Measurements from ENCODE around the gene LIMS2.

LIMS2 gene

DNA sequence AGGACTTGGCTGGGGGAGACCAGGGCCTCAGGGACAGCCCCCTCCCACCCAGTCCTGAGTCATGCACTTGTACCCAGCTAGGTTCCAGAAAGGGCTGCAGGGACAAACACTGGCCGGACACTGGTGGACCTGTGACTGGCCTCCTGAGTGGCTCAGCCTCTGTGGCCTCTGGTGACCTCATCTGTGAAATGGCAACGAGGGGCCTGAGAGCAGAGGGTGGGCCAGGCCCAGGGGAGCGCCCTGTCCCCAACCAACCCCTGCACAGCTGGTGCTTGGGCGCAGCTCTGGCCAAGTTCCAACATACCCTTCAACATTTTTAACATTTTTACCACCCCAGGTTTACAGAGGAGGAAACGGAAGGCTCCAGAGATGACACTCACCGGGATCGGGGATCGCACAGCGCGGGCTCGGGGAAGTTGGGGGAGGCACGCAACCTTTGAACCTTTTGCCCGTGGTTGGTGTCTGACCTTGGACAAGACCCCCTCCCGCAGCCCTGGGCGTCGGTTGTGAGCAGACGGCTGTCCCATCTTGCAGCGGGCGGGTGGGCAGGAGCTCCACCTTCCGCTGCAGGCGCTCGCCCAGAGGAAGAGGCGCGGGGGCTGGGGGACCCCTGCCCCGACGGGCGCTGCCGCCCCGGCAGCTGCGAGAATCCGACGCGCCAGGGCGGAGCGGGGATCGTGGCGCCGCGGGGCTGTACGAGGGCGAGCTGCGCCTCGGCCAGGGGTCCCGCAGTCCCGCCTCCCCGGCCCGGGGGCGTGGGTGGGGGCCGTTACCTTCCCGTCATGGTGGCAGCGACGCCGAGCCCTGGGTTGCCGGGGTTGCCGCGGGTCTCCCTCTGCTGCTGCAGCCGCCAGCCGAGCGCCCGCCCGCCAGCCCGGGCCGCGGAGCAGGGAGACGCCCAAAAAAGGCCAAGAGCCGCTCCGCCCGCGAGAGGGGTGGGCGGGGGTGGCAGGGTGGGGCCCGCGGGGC, 805 bp downstream of the LIMS2 start:
- H4K8ac ChIP-seq (ENCODE audit: low read depth, low read length) = no peak overlapping the region
- peaks cover 7% of the 10 kb centered on the region for H3K27me3 ChIP-seq (ENCODE audit: insufficient read depth, low read length, poor library complexity)
- H2AK5ac ChIP-seq (ENCODE audit: low read length) = no peak overlapping the region
- H2BK15ac ChIP-seq (replicated peaks; ENCODE audit: low read depth) = no peak overlapping the region
- no peaks in the 10 kb centered on the region for H3K79me2 ChIP-seq (ENCODE audit: control insufficient read depth, insufficient read depth, low read length)
- no peak overlapping the region for H2BK120ac ChIP-seq (ENCODE audit: low read depth, low read length)
- no peaks in the 10 kb centered on the region for H3K79me1 ChIP-seq (ENCODE audit: low read length)
- no CpG with 5 or more reads among the region's 72 CpGs for WGBS (ENCODE audit: extremely low coverage, insufficient coverage, low lambda C conversion rate)
- no peak overlapping the region for H4K5ac ChIP-seq (ENCODE audit: low read length)
- no peak overlapping the region for H3K23ac ChIP-seq (ENCODE audit: low read length)
- no peaks in the 10 kb centered on the region for H3K4me1 ChIP-seq (ENCODE audit: control insufficient read depth, low read depth, low read length)
- H3K36me3 ChIP-seq (ENCODE audit: control insufficient read depth, insufficient read depth, low read length) = no peaks in the 10 kb centered on the region
- no peak for DNase-seq
- no peak overlapping the region for H3K4ac ChIP-seq (ENCODE audit: low read depth, low read length)
- no peak overlapping the region for H3K27ac ChIP-seq (ENCODE audit: low read depth, low read length)
- H3K18ac ChIP-seq (ENCODE audit: low read length) = peak overlapping the region; percentile 18
- peak overlapping the region; percentile 59 for H3K9ac ChIP-seq (ENCODE audit: low read length)
- H3K56ac ChIP-seq (ENCODE audit: low read length) = peak overlapping the region; percentile 81
- peak overlapping the region; percentile 23 for H3K4me3 ChIP-seq (ENCODE audit: low read length)
- no peak overlapping the region for H2BK5ac ChIP-seq (ENCODE audit: low read length)
- H3K4me2 ChIP-seq (ENCODE audit: low read length) = peak overlapping the region; percentile 70

GRCh38 chr2:127673291-127674069, 1.9 kb downstream of the LIMS2 start:
- Histone ChIP-seq H2BK5ac (ENCODE audit: low read length) (no peak overlapping the region), H2BK15ac (replicated peaks; ENCODE audit: low read depth) (no peak overlapping the region), H3K36me3 (ENCODE audit: control insufficient read depth, insufficient read depth, low read length) (no peaks in the 10 kb centered on the region), H3K27me3 (ENCODE audit: insufficient read depth, low read length, poor library complexity) (peaks cover 7% of the 10 kb centered on the region), H3K79me2 (ENCODE audit: control insufficient read depth, insufficient read depth, low read length) (no peaks in the 10 kb centered on the region), H3K27ac (ENCODE audit: low read depth, low read length) (no peak overlapping the region), H4K8ac (ENCODE audit: low read depth, low read length) (no peak overlapping the region), H3K4me3 (ENCODE audit: low read length) (no peak overlapping the region), H3K9ac (ENCODE audit: low read length) (no peak overlapping the region), H2AK5ac (ENCODE audit: low read length) (no peak overlapping the region), H3K18ac (ENCODE audit: low read length) (no peak overlapping the region), H3K56ac (ENCODE audit: low read length) (no peak overlapping the region), H3K23ac (ENCODE audit: low read length) (no peak overlapping the region), H4K5ac (ENCODE audit: low read length) (no peak overlapping the region), H3K4me2 (ENCODE audit: low read length) (no peak overlapping the region), H3K79me1 (ENCODE audit: low read length) (no peaks in the 10 kb centered on the region), H3K4me1 (ENCODE audit: control insufficient read depth, low read depth, low read length) (no peaks in the 10 kb centered on the region), H3K4ac (ENCODE audit: low read depth, low read length) (no peak overlapping the region), H2BK120ac (ENCODE audit: low read depth, low read length) (no peak overlapping the region)
- DNase-seq = no peak
- WGBS (ENCODE audit: extremely low coverage, insufficient coverage, low lambda C conversion rate) = no CpG with 5 or more reads among the region's 17 CpGs

GRCh38 chr2:127672341-127673224, 2.7 kb downstream of the LIMS2 start:
- no peaks in the 10 kb centered on the region for H3K4me1 ChIP-seq (ENCODE audit: control insufficient read depth, low read depth, low read length)
- H3K4me3 ChIP-seq (ENCODE audit: low read length) = no peak overlapping the region
- H3K27me3 ChIP-seq (ENCODE audit: insufficient read depth, low read length, poor library complexity) = peaks cover 7% of the 10 kb centered on the region

DNA sequence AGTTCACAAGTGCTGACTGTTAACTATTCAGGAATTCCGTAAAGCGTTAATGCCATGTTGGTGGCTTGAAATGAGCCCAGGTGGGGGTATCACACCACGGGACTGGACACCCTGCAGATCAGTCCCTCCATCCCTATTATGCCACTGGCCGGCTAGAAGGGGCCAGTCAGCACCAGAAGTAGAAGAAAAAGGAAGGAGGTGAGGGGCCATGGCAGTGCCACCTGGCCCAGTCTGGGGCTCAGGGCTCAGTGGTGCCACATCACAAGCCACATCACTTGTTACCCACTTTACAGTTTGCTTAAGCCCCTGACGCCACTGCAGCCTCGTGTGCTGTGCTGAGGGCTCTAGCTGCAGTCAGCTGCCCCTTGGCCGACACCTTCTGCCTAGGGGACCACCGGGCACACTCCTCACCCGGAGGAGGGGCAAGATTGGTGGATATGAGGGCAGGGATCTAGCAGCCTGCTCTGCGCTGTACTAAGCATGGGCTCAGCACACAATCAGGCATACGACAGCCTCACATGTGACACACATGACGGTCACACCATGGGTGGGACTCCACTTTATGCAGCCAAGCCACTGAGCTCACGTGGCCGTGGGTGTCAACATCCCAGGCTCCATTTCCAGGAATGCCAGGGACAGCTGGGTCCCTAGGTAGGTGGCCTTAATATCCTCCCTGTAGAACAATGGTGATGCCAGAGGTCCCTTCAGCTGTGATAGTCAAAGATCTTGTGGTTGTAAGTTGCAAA, 3.6 kb downstream of the LIMS2 start:
- no peaks in the 10 kb centered on the region for H3K79me1 ChIP-seq (ENCODE audit: low read length)
- H4K8ac ChIP-seq (ENCODE audit: low read depth, low read length) = no peak overlapping the region
- no peak for DNase-seq
- no peak overlapping the region for H3K27ac ChIP-seq (ENCODE audit: low read depth, low read length)
- no peaks in the 10 kb centered on the region for H3K79me2 ChIP-seq (ENCODE audit: control insufficient read depth, insufficient read depth, low read length)
- no peak overlapping the region for H2AK5ac ChIP-seq (ENCODE audit: low read length)
- peak overlapping the region; percentile 66 for H3K23ac ChIP-seq (ENCODE audit: low read length)
- no peak overlapping the region for H3K9ac ChIP-seq (ENCODE audit: low read length)
- H4K5ac ChIP-seq (ENCODE audit: low read length) = no peak overlapping the region
- H3K4ac ChIP-seq (ENCODE audit: low read depth, low read length) = no peak overlapping the region
- H3K4me3 ChIP-seq (ENCODE audit: low read length) = no peak overlapping the region
- no peak overlapping the region for H2BK5ac ChIP-seq (ENCODE audit: low read length)
- H2BK120ac ChIP-seq (ENCODE audit: low read depth, low read length) = no peak overlapping the region
- no CpG with 5 or more reads among the region's 14 CpGs for WGBS (ENCODE audit: extremely low coverage, insufficient coverage, low lambda C conversion rate)
- H3K18ac ChIP-seq (ENCODE audit: low read length) = no peak overlapping the region
- H3K4me2 ChIP-seq (ENCODE audit: low read length) = no peak overlapping the region
- no peak overlapping the region for H2BK15ac ChIP-seq (replicated peaks; ENCODE audit: low read depth)
- no peaks in the 10 kb centered on the region for H3K4me1 ChIP-seq (ENCODE audit: control insufficient read depth, low read depth, low read length)
- no peaks in the 10 kb centered on the region for H3K36me3 ChIP-seq (ENCODE audit: control insufficient read depth, insufficient read depth, low read length)
- H3K27me3 ChIP-seq (ENCODE audit: insufficient read depth, low read length, poor library complexity) = peaks cover 7% of the 10 kb centered on the region
- no peak overlapping the region for H3K56ac ChIP-seq (ENCODE audit: low read length)

More at GRCh38 chr2:127672341-127673224, 2.7 kb downstream of the LIMS2 start:
- Histone ChIP-seq H3K18ac (ENCODE audit: low read length) (no peak overlapping the region), H4K5ac (ENCODE audit: low read length) (no peak overlapping the region), H2BK15ac (replicated peaks; ENCODE audit: low read depth) (no peak overlapping the region), H3K4me2 (ENCODE audit: low read length) (no peak overlapping the region), H3K4ac (ENCODE audit: low read depth, low read length) (no peak overlapping the region), H3K27ac (ENCODE audit: low read depth, low read length) (no peak overlapping the region), H2BK120ac (ENCODE audit: low read depth, low read length) (no peak overlapping the region), H3K56ac (ENCODE audit: low read length) (no peak overlapping the region), H2AK5ac (ENCODE audit: low read length) (no peak overlapping the region), H3K9ac (ENCODE audit: low read length) (no peak overlapping the region), H3K36me3 (ENCODE audit: control insufficient read depth, insufficient read depth, low read length) (no peaks in the 10 kb centered on the region), H2BK5ac (ENCODE audit: low read length) (no peak overlapping the region), H3K79me2 (ENCODE audit: control insufficient read depth, insufficient read depth, low read length) (no peaks in the 10 kb centered on the region), H3K79me1 (ENCODE audit: low read length) (no peaks in the 10 kb centered on the region), H3K23ac (ENCODE audit: low read length) (no peak overlapping the region), H4K8ac (ENCODE audit: low read depth, low read length) (no peak overlapping the region)
- DNase-seq = no peak
- WGBS (ENCODE audit: extremely low coverage, insufficient coverage, low lambda C conversion rate) = no CpG with 5 or more reads among the region's 20 CpGs

DNA sequence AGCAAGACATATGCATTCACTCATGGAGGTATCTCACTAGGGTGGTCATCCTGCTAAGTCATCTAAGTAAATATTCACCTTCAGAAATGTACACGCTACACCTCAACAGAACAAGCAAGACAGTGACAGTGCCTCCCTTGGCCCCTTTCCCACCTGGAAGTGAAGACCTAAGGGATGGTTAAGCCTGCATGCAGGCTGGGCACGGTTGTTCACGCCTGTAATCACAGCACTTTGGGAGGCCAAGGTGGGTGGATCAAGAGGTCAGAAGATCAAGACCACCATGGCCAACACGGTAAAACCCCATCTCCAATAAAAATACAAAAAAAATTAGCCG, 4.4 kb downstream of the LIMS2 start:
- H3K27me3 ChIP-seq (ENCODE audit: insufficient read depth, low read length, poor library complexity) = peaks cover 4% of the 10 kb centered on the region
- H2AK5ac ChIP-seq (ENCODE audit: low read length) = no peak overlapping the region
- no peak overlapping the region for H4K8ac ChIP-seq (ENCODE audit: low read depth, low read length)
- H3K4me1 ChIP-seq (ENCODE audit: control insufficient read depth, low read depth, low read length) = no peaks in the 10 kb centered on the region
- no peak for DNase-seq
- H3K4me2 ChIP-seq (ENCODE audit: low read length) = no peak overlapping the region
- no peak overlapping the region for H2BK15ac ChIP-seq (replicated peaks; ENCODE audit: low read depth)
- H3K79me2 ChIP-seq (ENCODE audit: control insufficient read depth, insufficient read depth, low read length) = no peaks in the 10 kb centered on the region
- no peak overlapping the region for H4K5ac ChIP-seq (ENCODE audit: low read length)
- H3K9ac ChIP-seq (ENCODE audit: low read length) = no peak overlapping the region
- H3K56ac ChIP-seq (ENCODE audit: low read length) = no peak overlapping the region
- H2BK120ac ChIP-seq (ENCODE audit: low read depth, low read length) = no peak overlapping the region
- no CpG with 5 or more reads among the region's 5 CpGs for WGBS (ENCODE audit: extremely low coverage, insufficient coverage, low lambda C conversion rate)
- no peaks in the 10 kb centered on the region for H3K79me1 ChIP-seq (ENCODE audit: low read length)
- no peak overlapping the region for H3K27ac ChIP-seq (ENCODE audit: low read depth, low read length)
- no peak overlapping the region for H3K4me3 ChIP-seq (ENCODE audit: low read length)
- no peak overlapping the region for H3K23ac ChIP-seq (ENCODE audit: low read length)
- H3K18ac ChIP-seq (ENCODE audit: low read length) = no peak overlapping the region
- H3K4ac ChIP-seq (ENCODE audit: low read depth, low read length) = no peak overlapping the region
- no peak overlapping the region for H2BK5ac ChIP-seq (ENCODE audit: low read length)
- no peaks in the 10 kb centered on the region for H3K36me3 ChIP-seq (ENCODE audit: control insufficient read depth, insufficient read depth, low read length)
